HG03060 (cell line): ENCODE data around the gene PTPRZ1.

ENCODE experiments used
- ATAC-seq: cut with Tn5 transposase; IDR thresholded peaks from one replicate; pipeline ENCODE4 v1.9.1; 2021; ENCODE audit warnings: low read depth, moderate number of reproducible peaks; ENCODE audit not compliant: unreplicated experiment

Gene PTPRZ1

DNA sequence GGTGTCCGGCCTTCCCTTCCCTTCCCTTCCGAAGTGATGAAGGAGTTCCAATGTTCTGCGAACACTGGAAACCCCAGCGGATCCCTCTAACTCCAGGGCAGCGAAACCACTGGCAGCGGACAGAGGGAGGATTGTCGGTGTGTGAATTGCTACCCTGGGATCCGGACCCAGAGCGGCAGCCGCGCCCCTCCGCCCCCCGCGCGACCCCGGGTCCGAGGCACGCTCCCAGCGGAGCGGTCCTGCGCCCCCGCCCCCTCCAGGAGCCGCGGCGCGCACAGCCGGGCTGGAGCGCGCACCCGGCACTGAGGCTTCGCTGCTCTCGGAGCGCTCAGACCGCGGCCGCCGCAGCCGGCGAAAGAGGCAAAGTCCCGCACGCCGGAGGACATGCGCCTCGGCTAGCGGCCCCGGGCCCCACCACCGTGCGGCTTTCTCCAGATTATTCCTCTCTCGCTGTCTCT lies at the start of gene PTPRZ1:
PTPRZ1 (plus strand) TSS at position 331 of the 458 bp plus-strand sequence. CDS start 339 bp downstream, outside the sequence.
- ATAC-seq = no peak

DNA sequence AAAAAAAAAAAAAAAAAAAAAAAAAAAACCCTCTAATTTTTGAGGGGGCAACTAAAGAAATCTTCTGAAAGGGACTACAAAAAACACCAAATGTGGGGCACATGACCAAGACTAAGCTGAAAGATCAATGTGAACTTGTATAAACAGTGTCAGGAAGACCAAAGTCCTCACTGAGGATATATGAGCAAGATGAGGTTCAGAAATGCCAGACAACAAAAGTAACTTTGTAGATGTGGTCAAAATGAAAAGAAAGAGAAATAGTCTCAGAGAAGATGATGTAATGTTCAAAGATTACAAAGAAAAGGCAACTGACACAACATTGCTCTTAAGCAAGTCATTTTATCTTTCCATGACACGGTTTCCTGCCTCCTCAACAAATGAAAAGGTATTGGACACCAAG lies 48.7 kb upstream of the PTPRZ1 start:
- no peak for ATAC-seq

DNA sequence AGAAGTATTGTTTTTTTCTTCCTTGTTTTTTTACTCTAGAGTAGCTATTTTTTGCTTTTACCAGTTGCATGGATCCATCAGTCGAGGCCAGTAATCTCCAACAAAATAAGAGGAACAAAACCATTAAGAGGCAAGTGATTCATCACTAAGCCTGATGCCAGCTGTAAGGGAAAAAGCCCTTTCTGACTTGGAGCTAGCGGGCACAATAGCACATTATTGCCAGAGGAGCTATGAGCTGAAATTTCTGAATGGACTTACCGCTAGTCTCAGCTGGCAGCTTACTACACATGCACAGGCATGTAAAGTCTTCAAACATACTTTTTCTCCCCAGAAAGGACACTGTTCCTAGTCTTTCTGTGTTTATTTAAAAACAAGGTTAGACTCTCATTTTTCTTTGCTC lies 41.6 kb upstream of the PTPRZ1 start:
- ATAC-seq = no peak

DNA sequence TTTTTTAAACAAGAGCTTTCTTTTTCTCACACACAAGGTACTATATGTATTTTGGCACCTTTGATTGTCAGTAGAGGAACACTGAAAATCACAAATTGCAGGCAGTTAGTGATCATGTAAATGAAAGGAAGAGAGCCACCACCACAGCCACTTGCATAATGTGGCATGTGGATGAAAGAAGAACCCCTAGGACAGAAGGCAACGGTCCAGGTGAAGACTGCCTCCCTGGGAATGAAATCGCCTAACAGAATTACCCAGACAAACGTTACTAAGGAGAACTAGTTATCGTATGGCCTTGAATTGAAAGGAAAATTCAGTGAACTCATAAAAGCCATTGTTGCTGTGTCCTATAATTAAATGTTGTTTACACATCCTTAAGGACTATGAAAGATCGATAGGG lies 41.2 kb upstream of the PTPRZ1 start:
- no peak for ATAC-seq

DNA sequence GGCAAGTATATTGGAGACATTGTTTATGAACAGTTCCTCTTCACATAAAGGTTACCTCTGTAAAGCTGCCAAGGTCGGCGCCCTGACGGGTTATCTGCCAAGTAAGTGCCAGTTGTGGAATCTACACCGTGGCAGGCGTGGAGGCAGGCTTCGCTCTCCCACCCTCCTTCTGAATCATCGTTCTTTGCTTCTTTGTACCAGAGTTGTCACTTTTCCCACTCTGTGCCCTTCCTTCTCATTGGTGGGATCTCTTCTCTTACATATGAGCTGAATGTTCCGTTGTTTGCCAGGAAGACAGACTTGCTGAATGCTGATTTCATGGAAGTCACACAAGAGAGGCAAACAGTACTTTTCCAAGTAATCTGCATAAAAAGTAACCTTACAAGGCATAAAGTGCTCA lies 40.6 kb upstream of the PTPRZ1 start:
- ATAC-seq = no peak

DNA sequence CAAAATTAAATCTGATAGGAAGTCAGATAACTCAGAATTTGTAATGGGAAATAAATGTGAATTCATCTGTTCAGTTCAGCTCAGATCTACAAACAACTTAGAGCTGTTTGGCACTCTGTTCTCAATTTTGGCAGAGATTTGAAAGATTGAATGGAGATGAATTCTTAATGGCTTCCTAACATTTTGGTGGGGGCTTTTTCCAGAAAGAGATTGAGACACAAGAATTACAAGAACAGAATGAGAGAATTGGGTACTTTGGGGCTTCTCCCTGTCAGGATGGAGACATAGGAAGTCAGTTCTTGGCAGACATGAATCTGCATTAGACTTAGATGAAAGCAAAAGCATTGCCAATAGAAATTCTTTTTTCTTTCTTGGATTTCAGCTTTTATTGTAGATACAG lies 39.0 kb upstream of the PTPRZ1 start:
- no peak for ATAC-seq

DNA sequence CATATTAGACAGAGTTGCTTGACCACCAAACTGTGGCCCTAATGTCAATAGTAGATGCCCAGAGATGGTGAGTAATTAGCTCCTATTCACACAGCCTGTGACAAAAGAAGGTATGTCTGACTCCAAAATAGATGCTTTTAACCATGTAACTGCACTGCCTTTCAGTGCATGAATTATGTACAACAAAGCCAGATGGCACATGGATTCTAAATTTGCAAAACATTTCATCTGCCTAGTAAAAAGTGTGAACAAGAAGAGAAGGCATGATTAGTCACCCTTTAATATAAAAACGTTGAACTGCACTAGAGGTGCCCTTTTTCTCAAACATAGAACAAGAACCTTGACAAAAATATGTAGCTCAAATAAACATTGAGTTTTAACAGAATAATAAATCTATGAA lies 35.5 kb upstream of the PTPRZ1 start:
- ATAC-seq = no peak

DNA sequence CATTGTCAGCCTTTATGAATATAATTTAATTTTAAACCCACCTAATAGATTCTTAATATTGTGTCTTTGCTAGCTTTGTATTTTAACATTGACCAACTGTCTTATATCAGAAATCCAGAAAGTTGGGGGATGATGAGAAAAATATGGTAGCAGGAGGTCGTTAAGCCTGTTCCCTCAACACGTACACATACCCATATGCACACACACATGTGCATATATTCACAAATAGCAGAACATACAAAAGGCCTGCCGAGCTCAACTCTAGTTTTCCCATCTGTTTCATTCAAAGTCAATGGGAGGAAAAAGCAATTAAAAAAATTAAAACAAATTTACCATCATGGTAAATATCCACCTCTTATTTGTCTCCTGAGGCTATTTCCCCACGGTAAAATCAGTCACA lies 25.9 kb upstream of the PTPRZ1 start:
- ATAC-seq = no peak

DNA sequence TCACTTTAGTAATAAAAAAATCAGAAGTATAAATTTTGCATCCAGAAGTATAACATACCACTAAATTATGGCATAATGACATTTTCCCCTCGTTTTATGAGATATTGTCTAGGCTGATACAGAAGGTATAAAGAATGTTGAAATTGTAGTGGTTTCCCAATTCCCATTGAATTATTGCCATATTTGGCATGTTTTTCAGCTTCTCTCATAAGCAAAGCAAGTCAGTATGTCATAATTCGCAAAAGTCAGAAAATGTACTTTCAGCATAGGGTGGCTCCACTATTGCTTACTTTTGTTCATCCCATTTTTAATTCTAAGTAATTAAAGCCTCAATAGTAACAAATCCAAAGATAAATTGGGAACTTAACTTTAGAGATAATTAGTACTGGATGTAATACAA lies 19.7 kb upstream of the PTPRZ1 start:
- no peak for ATAC-seq

DNA sequence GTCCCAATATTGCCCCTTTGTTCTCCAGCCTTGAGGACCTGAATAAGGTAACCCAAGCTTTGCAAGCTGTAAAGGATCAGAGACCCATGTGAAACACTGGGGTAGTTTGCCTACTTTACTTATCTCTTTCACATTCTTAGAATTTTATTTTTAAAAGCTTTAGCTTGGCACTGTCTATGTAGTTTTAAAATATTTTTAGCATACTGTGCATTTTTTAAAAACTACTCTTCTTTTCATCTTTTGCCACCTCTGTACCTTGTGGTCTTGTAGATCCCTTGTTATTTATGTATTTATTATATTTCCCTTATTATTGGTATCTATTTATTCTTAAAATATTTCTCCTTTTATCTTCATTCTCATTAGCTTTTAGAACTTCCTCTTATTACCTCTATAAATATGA lies 12.0 kb upstream of the PTPRZ1 start:
- no peak for ATAC-seq

DNA sequence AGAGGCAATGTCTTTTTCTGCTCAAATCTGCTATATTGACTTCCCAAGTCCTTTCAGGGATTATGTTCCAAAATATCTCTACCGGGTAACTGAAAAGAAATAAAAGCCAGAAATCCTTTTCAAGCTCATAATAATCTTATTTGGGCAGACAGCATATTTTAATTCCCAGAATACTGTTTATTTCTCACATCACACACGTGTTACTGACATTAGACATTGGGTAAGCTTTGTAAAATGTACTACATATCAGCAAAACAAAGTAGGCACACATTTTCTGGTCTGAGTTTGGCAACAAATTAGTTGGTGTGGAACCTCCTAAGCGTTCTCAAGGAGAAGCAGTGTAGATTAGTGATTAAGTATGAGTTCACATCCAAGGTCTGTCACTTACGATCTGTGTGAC lies 10.4 kb upstream of the PTPRZ1 start:
- no peak for ATAC-seq

DNA sequence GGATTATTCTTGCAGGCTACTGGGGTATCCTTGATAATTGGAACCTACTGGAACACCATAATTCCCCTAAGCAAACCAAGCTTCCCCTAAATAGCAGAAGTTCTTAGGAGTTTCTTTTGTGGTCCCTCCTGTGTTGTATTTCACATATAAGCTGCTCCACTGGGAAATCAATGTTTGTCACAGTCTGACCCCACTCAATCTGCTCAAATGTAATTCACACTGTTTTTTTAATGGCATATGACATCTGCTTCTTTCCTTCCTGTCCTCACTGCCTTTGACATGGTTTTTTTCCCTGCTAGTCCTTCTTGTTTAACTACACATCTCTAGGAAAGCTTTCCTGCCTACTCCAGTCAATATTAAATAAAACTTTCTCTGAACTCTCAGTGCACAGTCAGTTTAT lies 1.8 kb upstream of the PTPRZ1 start:
- no peak for ATAC-seq

DNA sequence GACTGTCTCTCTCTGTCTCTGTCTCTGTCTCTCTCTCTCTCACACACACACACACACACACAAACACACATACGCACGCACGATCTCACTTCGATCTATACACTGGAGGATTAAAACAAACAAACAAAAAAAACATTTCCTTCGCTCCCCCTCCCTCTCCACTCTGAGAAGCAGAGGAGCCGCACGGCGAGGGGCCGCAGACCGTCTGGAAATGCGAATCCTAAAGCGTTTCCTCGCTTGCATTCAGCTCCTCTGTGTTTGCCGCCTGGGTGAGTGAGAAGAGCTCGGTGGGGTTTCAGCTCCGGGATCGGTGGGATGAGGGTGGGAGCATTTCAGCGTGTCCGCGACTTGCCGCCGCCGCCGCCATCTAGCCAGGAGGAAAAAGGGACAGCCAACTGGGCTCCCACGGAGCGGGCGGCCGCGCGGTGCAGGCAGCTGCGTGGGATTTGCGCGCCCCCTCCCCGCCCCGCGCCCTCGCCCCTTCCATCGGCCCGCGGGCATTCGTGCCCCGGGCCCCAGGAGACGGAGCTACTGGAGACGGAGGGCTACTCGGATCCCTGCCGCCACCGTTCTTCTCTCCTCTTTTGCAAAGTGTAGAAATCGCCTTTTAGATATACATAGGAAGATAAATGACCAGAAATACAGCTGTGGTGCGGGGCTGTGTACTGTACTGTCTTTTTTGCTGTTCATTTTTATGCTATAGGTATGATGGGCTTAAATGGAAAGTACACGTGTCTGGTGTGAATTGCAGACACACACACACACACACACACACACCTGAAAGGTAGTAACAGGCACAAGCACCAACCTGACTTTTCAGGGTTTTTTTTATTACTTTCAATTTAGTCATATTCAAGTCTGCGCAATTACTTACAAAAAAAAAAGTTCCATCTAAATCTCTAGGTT lies 581 bp downstream of the PTPRZ1 start:
- ATAC-seq = no peak

DNA sequence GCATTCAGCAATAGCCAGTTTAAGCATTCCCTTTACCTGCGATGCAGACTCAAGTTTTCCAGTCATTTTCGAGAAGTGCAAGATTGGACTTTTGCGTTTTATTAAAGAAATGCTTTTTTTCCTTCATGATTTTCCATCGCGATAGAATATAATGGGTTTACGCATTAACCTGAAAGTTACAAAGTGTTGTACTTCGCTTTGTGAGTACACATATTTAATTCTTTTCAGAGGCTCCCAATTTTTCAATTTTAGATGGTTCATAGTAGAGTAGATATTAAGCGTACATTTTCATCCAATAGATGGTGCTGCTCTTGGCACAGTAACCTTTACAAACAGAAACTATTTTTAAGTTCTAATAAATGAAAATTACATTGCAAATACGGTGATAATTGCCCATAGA lies 1.3 kb downstream of the PTPRZ1 start:
- ATAC-seq = no peak

DNA sequence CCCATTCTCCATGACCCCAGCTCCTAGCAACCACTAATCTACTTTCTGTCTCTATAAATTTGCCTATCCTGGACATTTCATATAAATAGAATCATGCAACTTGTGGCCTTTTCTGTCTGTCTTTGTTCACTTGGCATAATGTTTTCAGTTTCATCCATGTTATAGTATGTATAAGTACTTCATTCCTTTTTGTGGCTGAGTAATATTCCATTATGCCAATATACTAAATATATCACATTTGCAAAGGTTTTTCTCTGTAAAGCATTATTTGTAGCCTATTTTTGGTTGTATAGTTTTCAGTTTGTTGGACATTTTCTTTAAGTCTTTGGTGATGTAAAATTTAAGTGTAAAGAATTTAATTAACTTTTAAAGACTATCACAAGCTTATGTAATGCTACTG lies 2.2 kb downstream of the PTPRZ1 start:
- no peak for ATAC-seq

DNA sequence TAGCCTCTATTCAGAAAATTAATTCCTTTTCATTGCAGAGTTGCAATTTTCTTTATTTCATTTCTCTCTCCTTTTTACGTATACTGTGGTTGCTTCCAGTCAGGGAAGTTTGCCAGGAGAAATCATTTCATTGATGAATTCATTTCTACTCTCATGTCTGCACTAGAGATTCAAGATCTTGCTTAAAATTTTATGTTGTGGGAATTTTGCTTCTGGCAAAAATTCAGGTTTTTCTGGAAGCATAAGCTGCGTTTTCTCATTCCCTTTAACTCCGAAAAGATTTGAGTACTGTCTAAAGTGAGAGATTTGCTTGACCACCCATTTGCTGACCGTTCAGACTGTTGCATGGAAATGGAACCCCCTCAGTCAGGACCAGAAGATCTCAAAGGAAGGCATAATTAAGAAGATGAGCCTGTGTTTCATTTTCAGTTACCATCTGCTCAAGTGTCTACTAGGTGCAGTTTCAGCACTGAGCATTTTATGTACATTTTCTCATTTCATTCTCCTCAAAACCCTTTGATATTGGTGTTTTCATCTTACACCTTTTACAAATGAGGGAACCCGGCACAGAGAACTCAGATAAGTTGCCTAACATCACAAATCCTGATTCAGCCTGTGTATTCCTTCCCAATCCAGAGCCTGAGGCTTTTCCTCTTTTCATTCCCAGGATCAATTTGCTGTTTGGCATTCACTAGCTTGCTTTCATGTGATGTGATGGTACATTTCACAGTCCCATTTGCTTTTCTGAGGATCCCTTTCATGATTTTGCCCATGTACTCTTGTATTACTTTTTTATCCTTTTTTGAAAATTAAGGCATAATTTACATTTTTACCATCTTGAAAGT lies 3.9 kb downstream of the PTPRZ1 start:
- ATAC-seq = no peak

DNA sequence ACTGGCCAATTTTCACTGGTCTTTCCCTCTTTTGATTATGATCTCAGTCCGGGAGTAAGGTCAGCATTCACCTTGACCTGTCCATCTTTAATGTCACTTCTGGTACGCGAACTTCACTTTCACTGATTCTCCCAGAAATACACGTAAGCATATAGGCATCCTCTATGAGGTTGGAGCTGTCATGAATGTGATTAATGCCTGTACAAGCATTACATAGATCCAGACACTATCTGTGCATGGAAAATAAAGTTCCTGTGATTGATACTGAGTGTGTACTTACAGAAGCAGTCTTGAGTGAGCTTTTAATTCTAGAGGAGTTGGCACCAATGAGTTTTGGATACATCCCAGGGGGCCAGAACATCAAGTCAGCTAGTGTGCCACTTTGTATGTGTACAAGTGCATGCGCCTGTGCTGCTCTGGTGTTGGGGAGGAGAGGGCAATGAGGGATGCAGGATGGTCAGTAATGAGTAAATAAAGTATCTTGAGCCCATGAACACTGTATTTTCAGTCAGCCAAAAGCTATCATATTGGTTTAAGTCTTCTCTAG lies 6.0 kb downstream of the PTPRZ1 start:
- no peak for ATAC-seq

DNA sequence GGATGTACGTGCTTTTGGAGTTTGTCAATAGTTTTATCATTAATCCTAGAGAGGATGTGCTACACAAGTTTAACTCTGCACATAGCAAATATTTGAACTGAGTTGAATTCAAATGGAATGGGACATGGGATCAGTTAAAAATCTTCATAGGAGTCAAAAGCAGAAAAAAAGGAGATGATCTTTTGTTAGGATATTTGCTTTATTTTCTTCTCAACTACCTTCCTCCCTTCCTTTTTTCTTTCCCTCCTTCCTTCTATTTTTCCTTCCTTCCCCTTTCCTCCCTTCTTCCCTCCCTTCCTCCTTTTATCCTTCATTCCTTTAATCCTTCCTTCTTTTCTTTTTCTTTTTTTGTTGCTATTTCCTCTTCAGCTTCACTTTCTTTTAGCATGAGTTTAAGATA lies 6.6 kb downstream of the PTPRZ1 start:
- ATAC-seq = no peak

DNA sequence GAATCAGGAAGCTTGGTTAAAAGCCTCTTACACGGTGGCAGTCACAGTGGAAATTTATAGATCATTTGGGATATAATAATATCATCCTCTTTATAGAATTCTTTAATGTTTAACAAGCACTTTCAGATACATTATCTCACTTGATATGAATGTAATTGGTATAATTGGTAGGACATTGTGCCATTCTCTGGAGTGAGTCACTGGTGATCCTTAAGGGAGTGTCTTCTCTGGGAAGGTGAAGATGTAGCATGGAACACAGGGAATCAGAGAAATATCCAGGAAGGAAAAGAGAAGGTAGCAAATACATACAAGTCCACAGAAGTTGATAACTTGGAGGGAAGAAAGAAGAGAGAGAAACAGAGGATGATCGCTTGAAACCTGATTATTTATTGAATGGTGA lies 9.8 kb downstream of the PTPRZ1 start:
- ATAC-seq = no peak

DNA sequence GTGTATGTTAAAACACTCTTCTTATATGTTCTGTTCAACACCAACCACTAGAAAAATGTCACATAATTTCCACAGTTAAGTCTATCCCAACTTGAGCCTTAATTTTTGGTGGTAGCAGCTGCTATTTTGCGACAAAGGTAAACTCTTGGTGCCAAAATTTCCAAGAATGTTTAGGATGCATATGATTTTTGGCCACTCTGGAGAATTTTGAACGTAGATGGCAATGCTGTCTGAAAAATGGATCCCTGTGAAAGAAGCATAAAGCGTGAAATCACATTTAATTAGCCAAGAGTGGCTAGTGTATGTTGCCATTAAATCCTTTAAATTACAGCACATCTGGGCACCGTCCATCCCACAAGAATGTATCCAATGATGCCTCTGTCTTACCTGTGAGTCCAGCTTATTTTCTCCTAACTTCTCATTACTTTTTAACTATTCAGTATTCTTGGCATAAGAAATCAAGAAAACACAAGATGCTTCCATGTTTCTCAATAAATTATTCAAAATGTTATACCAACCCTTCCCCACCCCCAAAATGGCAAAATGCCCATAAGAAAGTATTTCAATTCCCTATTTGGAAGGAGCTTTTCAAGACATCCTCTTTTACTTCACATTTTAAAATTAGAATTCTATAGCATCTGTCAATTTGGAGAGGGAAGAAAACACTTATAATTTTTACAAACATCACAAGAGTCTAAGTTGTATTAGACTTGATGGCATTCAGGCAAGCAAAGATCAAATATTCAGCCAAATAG lies 12.4 kb downstream of the PTPRZ1 start:
- no peak for ATAC-seq

DNA sequence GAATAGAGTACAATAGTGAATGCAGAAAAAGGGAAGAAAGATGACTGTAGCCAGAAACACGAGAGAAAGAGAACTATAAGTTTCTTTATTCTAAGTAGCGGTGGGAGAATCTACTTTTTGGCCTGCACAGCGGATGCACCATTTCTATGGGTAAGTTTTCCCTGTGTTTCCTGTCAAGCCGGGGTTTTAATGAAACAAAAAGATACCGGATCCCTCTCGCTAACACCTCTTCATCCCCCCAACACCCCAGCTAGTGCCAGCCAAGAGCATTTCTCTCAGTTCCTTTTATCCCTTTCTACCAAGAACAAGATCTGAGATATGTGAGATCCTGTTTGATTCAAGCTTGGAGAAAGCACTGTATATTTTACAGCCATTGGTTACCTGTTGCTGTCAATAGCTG lies 14.7 kb downstream of the PTPRZ1 start:
- no peak for ATAC-seq
